SK-N-SH (cell line): ENCODE results near the gene SF3A2. TPM values are rescaled to one million over a fixed set of nuclear protein-coding genes. Genes with fewer than 3 reads are reported as not detected.

Source experiments
- CTCF ChIA-PET: fragments of 300-600, 350-600 bp; formaldehyde crosslinking; extraction: SDS; loops from one replicate; lab custom pipeline; 2021; lab: Yijun Ruan, JAX
- POLR2A ChIA-PET: fragments of 350-600 bp; sonication (Branson Sonifier 250); formaldehyde crosslinking; extraction: SDS; loops from one replicate; lab custom pipeline; 2020; ENCODE audit warnings: antibody characterized with exemption, inconsistent platforms; lab: Yijun Ruan, JAX
- DNase-seq: peaks from one replicate; pipeline ENCODE4 v3.0.0; 2012
- H2AFZ ChIP-seq: fragments of 200-600 bp; sonication (generic); 2 replicates; pipeline ENCODE4 v1.8.1; 2016; ENCODE audit warnings: antibody characterized with exemption, mild to moderate bottlenecking, low read depth
- H3F3A ChIP-seq: fragments of 200-600 bp; sonication (generic); replicated peaks from 2 replicates; pipeline ENCODE3; 2016; ENCODE audit warnings: antibody characterized with exemption, mild to moderate bottlenecking; ENCODE audit not compliant: insufficient read depth
- H3K27ac ChIP-seq, 2 experiments: fragments of 200-500 bp in 1 of 2; fragments of 200-600 bp in 1 of 2; sonication (Bioruptor generic) in 1 of 2; sonication (generic), shearing (Covaris generic) in 1 of 2; 2 replicates each; pipeline versions ENCODE4 v1.5.1 to v1.6.1; 2014 to 2016; ENCODE audit warnings: low read depth in 2 of 2, inconsistent platforms in 1 of 2, low read length in 1 of 2, mild to moderate bottlenecking in 1 of 2, mixed read lengths in 1 of 2
- H3K27me3 ChIP-seq: fragments of 200-600 bp; sonication (generic), shearing (Covaris generic); 2 replicates; pipeline ENCODE4 v1.6.1; 2016; ENCODE audit warnings: mixed run types; ENCODE audit not compliant: insufficient read depth
- H3K36me3 ChIP-seq, 2 experiments: fragments of 200-500 bp in 1 of 2; fragments of 200-600 bp in 1 of 2; sonication (Bioruptor generic) in 1 of 2; sonication (generic) in 1 of 2; replicated peaks in 1 of 2; 2 replicates each; pipeline versions ENCODE3 to v1.5.1; 2014 to 2016; ENCODE audit warnings: low read length in 1 of 2, mild to moderate bottlenecking in 1 of 2; ENCODE audit not compliant: insufficient read depth in 2 of 2, control insufficient read depth in 1 of 2
- H3K4me1 ChIP-seq, 2 experiments: fragments of 200-500 bp in 1 of 2; fragments of 200-600 bp in 1 of 2; sonication (Bioruptor generic) in 1 of 2; sonication (generic), shearing (Covaris generic) in 1 of 2; 2 replicates each; pipeline versions ENCODE4 v1.5.1 to v1.6.1; 2014 to 2016; ENCODE audit warnings: low read depth in 1 of 2, low read length in 1 of 2, mixed run types in 1 of 2; ENCODE audit not compliant: insufficient read depth in 2 of 2, control insufficient read depth in 1 of 2
- H3K4me2 ChIP-seq: fragments of 200-600 bp; sonication (generic), shearing (Covaris generic); 2 replicates; pipeline ENCODE4 v1.6.1; 2017; ENCODE audit warnings: mixed run types
- H3K4me3 ChIP-seq, 2 experiments: fragments of 200-500 bp in 1 of 2; fragments of 200-600 bp in 1 of 2; sonication (Bioruptor generic) in 1 of 2; sonication (generic), shearing (Covaris generic) in 1 of 2; 2 replicates each; pipeline versions ENCODE4 v1.5.1 to v1.8.1; 2014 to 2016; ENCODE audit warnings: low read depth in 2 of 2, inconsistent platforms in 1 of 2, low read length in 1 of 2, mild to moderate bottlenecking in 1 of 2, mixed read lengths in 1 of 2, moderate library complexity in 1 of 2
- H3K79me2 ChIP-seq: fragments of 200-600 bp; sonication (generic); 2 replicates; pipeline ENCODE4 v1.8.1; 2017; ENCODE audit warnings: mild to moderate bottlenecking; ENCODE audit not compliant: insufficient read depth
- H3K9ac ChIP-seq: fragments of 200-600 bp; sonication (generic); 2 replicates; pipeline ENCODE4 v1.6.1; 2017; ENCODE audit warnings: mixed run types
- H3K9me2 ChIP-seq: fragments of 200-600 bp; sonication (generic); 2 replicates; pipeline ENCODE4 v1.6.1; 2017; ENCODE audit warnings: mixed run types
- H3K9me3 ChIP-seq: fragments of 200-600 bp; sonication (generic); 2 replicates; pipeline ENCODE4 v1.6.1; 2017; ENCODE audit warnings: mixed run types, mild to moderate bottlenecking, moderate library complexity
- H4K20me1 ChIP-seq: fragments of 200-600 bp; sonication (generic); 2 replicates; pipeline ENCODE4 v1.6.1; 2017; ENCODE audit warnings: mild to moderate bottlenecking, mixed run types; ENCODE audit not compliant: insufficient read depth
- CHD2 ChIP-seq: fragments of 150-350 bp; IDR thresholded peaks from 2 replicates; pipeline ENCODE4 v1.6.1; 2018; ENCODE audit warnings: low read length; ENCODE audit not compliant: partially characterized antibody
- EP300 ChIP-seq, 2 experiments: IDR thresholded peaks; 2 replicates each; pipeline versions ENCODE4 v1.4.0 to v1.6.1; 2012; ENCODE audit warnings: borderline replicate concordance in 1 of 2, low read depth in 1 of 2, low read length in 1 of 2
- EZH2phosphoT487 ChIP-seq: fragments of 200-600 bp; sonication (generic); IDR thresholded peaks from 2 replicates; pipeline ENCODE4 v1.6.1; 2017; ENCODE audit warnings: low read depth, mixed run types, mild to moderate bottlenecking, antibody characterized with exemption, moderate library complexity, borderline replicate concordance
- FOSL2 ChIP-seq: IDR thresholded peaks from 2 replicates; pipeline ENCODE4 v1.4.0; 2012; ENCODE audit warnings: low read depth, mild to moderate bottlenecking, moderate library complexity, borderline replicate concordance
- GABPA ChIP-seq: IDR thresholded peaks from 2 replicates; pipeline ENCODE4 v1.4.0; 2012; ENCODE audit warnings: low read depth, mild to moderate bottlenecking
- GATA2 ChIP-seq: sonication (generic); formaldehyde crosslinking; IDR thresholded peaks from 2 replicates; pipeline ENCODE4 v1.5.0; 2020; ENCODE audit warnings: mild to moderate bottlenecking, missing genetic modification reagents
- MEF2A ChIP-seq: IDR thresholded peaks from 2 replicates; pipeline ENCODE4 v1.4.0; 2012; ENCODE audit warnings: low read depth, borderline replicate concordance
- POLR2AphosphoS5 ChIP-seq: IDR thresholded peaks from 2 replicates; pipeline ENCODE4 v1.6.1; 2012; ENCODE audit warnings: low read depth, low read length
- RFX5 ChIP-seq: IDR thresholded peaks from 2 replicates; pipeline ENCODE4 v1.6.1; 2012; ENCODE audit warnings: mild to moderate bottlenecking, improper control_type of control experiment, low read length
- RXRA ChIP-seq: IDR thresholded peaks from 2 replicates; pipeline ENCODE4 v1.4.0; 2012; ENCODE audit warnings: low read depth, mild to moderate bottlenecking, borderline replicate concordance
- SIN3A ChIP-seq: IDR thresholded peaks from 2 replicates; pipeline ENCODE4 v1.6.1; 2012; ENCODE audit warnings: low read depth, mild to moderate bottlenecking, low read length, moderate library complexity, borderline replicate concordance
- TAF1 ChIP-seq: IDR thresholded peaks from 2 replicates; pipeline ENCODE4 v1.6.1; 2012; ENCODE audit warnings: low read depth, mild to moderate bottlenecking, low read length, moderate library complexity, borderline replicate concordance
- TEAD4 ChIP-seq: IDR thresholded peaks from 2 replicates; pipeline ENCODE4 v1.4.0; 2012; ENCODE audit warnings: mild to moderate bottlenecking, borderline replicate concordance; ENCODE audit not compliant: insufficient read depth
- YY1 ChIP-seq: IDR thresholded peaks from 2 replicates; pipeline ENCODE4 v1.4.0; 2012; ENCODE audit warnings: low read depth, mild to moderate bottlenecking
- WGBS: methylation state at CpG from one replicate; pipeline ENCODE4 v1.1.6; 2017; ENCODE audit warnings: low lambda C conversion rate; 5-methylcytosine and 5-hydroxymethylcytosine counted together
- polyA plus RNA-seq, 3 experiments: library from polyadenylated mRNA; depleted of rRNA; stranded (reverse); fragments of >200 nt; gene quantifications; 2 replicates each; pipeline ENCODE4 v1.2.3, GENCODE V29; 2012
- TF ChIP-seq, protein P1 (sequence below): fragments of 150-350 bp; IDR thresholded peaks from 2 replicates; pipeline ENCODE4 v1.6.1; 2017; ENCODE audit warnings: antibody characterized with exemption, low read length, low read depth, borderline replicate concordance
- TF ChIP-seq, protein P2 (sequence below): IDR thresholded peaks from 2 replicates; pipeline ENCODE4 v1.4.0; 2012; ENCODE audit warnings: low read depth
- TF ChIP-seq, protein P3 (sequence below): IDR thresholded peaks from 2 replicates; pipeline ENCODE4 v1.6.1; 2012; ENCODE audit warnings: mild to moderate bottlenecking, low read depth, low read length, moderate library complexity

The SF3A2 gene
- polyA plus RNA-seq, 1 of the 3 experiments (the other 2 are of a cell fraction) = 55.8 TPM

DNA sequence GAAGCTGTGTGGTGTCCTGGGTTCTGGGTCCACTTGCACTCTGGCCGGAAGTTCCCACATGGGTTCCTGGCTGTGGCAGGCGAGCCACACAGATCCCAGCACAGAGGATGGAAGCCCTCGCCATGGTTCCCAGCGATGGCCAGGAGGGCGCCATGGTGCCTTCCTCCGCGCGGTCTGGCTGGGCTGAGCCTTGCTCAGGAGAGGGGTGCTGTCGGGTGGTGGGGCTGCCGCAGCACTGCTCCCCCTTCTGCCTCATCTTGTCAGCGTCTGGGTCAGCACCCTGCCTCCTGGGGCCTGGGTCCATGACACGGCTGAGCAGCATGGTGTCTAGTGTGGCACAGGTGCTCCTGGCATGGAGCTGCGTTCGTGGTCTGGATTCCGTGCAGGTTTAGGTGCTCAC, 39.4 kb upstream of the SF3A2 start:
- H3K9me3 ChIP-seq = no peaks in the 10 kb centered on the region
- H3K79me2 ChIP-seq = peaks cover 25% of the 10 kb centered on the region
- no peak overlapping the region for H3K4me2 ChIP-seq
- no CpG with 5 or more reads among the region's 15 CpGs for WGBS
- H3K9me2 ChIP-seq = no peaks in the 10 kb centered on the region
- H3K4me1 ChIP-seq = no peaks in the 10 kb centered on the region; a peak in 1 of 4 replicates
- no peak overlapping the region for H3K4me3 ChIP-seq
- no peak overlapping the region for H2AFZ ChIP-seq
- ChIA-PET POLR2A (no interaction called here), CTCF (no interaction called here)
- H3K9ac ChIP-seq = no peak overlapping the region
- peaks cover 4 to 28% of the 10 kb centered on the region in 2 experiments for H3K36me3 ChIP-seq
- peaks cover 25% of the 10 kb centered on the region for H4K20me1 ChIP-seq
- H3K27me3 ChIP-seq = no peaks in the 10 kb centered on the region
- DNase-seq = no peak
- no peaks in the 10 kb centered on the region for H3F3A ChIP-seq
- H3K27ac ChIP-seq = no peak overlapping the region; a peak in 1 of 4 replicates
- TF ChIP-seq CHD2 = no peak
- no peak for TF ChIP-seq EZH2phosphoT487
- no peak for TF ChIP-seq RXRA
- no peak for TF ChIP-seq SIN3A
- TF ChIP-seq RFX5 = no peak
- no peak for TF ChIP-seq GABPA
- TF ChIP-seq EP300 (IDR thresholded peaks at IDR 0.05; ENCODE audit: borderline replicate concordance in 1 of 2, low read depth in 1 of 2, low read length in 1 of 2) = no peak
- TF ChIP-seq YY1 = no peak
- TF ChIP-seq GATA2 (CRISPR knock-in tag) = no peak
- no peak for TF ChIP-seq FOSL2
- TF ChIP-seq, protein P1, sequence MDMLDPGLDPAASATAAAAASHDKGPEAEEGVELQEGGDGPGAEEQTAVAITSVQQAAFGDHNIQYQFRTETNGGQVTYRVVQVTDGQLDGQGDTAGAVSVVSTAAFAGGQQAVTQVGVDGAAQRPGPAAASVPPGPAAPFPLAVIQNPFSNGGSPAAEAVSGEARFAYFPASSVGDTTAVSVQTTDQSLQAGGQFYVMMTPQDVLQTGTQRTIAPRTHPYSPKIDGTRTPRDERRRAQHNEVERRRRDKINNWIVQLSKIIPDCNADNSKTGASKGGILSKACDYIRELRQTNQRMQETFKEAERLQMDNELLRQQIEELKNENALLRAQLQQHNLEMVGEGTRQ = no peak
- TF ChIP-seq, protein P2, sequence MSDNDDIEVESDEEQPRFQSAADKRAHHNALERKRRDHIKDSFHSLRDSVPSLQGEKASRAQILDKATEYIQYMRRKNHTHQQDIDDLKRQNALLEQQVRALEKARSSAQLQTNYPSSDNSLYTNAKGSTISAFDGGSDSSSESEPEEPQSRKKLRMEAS = no peak
- TF ChIP-seq, protein P3, sequence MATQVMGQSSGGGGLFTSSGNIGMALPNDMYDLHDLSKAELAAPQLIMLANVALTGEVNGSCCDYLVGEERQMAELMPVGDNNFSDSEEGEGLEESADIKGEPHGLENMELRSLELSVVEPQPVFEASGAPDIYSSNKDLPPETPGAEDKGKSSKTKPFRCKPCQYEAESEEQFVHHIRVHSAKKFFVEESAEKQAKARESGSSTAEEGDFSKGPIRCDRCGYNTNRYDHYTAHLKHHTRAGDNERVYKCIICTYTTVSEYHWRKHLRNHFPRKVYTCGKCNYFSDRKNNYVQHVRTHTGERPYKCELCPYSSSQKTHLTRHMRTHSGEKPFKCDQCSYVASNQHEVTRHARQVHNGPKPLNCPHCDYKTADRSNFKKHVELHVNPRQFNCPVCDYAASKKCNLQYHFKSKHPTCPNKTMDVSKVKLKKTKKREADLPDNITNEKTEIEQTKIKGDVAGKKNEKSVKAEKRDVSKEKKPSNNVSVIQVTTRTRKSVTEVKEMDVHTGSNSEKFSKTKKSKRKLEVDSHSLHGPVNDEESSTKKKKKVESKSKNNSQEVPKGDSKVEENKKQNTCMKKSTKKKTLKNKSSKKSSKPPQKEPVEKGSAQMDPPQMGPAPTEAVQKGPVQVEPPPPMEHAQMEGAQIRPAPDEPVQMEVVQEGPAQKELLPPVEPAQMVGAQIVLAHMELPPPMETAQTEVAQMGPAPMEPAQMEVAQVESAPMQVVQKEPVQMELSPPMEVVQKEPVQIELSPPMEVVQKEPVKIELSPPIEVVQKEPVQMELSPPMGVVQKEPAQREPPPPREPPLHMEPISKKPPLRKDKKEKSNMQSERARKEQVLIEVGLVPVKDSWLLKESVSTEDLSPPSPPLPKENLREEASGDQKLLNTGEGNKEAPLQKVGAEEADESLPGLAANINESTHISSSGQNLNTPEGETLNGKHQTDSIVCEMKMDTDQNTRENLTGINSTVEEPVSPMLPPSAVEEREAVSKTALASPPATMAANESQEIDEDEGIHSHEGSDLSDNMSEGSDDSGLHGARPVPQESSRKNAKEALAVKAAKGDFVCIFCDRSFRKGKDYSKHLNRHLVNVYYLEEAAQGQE = no peak
- no peak for TF ChIP-seq TEAD4
- TF ChIP-seq TAF1 = no peak
- no peak for TF ChIP-seq MEF2A
- TF ChIP-seq POLR2AphosphoS5 = no peak
